Measurements from ENCODE around the gene CDK15. TPM values are rescaled to one million over a fixed set of nuclear protein-coding genes. Genes with fewer than 3 reads are reported as not detected.

The CDK15 gene
- polyA plus RNA-seq, 2 of the 4 experiments (the other 2 are of a cell fraction): not detected

- ChIA-PET POLR2A (no interaction called here), CTCF (interaction anchor here (0.6 to 1.6 kb wide), 5 partner anchors 13 to 623 kb away, joined by 3 to 7 read pairs (median 4); no protein-coding TSS in a partner anchor)
- FAIRE-seq: no peak
- Histone ChIP-seq H3K4me2 (no peak overlapping the region), H3K4me1 (peaks cover 9% of the 10 kb centered on the region), H3K27ac (no peak overlapping the region), H3K4me3 (no peak overlapping the region), H3K9me3 (no peaks in the 10 kb centered on the region)
- DNase-seq (ENCODE audit: low read depth in 1 of 2, low spot score in 1 of 2): no peak
- 80% methylated on average over 4 of the region's 4 CpGs for WGBS (ENCODE audit: missing lambda C conversion rate)
- no peak for ATAC-seq
- TF ChIP-seq BCL3 (IDR thresholded peaks at IDR 0.05) (no peak), RARB (CRISPR knock-in tag; IDR thresholded peaks at IDR 0.05) (no peak), SMC3 (IDR thresholded peaks at IDR 0.05) (no peak), NR3C1 (IDR thresholded peaks at IDR 0.05) (no peak), EHMT2 (IDR thresholded peaks at IDR 0.05; ENCODE audit: low read depth) (no peak), NFE2L2 (conservative IDR thresholded peaks at IDR 0.05; ENCODE audit: low read length) (no peak), RFX5 (IDR thresholded peaks at IDR 0.05) (no peak), E2F6 (IDR thresholded peaks at IDR 0.05; ENCODE audit: borderline replicate concordance, low read depth) (no peak), ESRRA (IDR thresholded peaks at IDR 0.05; ENCODE audit: borderline replicate concordance, low read length) (no peak), RNF2 (IDR thresholded peaks at IDR 0.05; ENCODE audit: borderline replicate concordance, low read depth) (no peak), RAD21 (conservative IDR thresholded peaks at IDR 0.05 in 1 of 2, IDR thresholded peaks at IDR 0.05 in 1 of 2) (no peak), EHF (CRISPR knock-in tag; IDR thresholded peaks at IDR 0.05) (no peak), JUN (IDR thresholded peaks at IDR 0.05) (no peak), ELK1 (IDR thresholded peaks at IDR 0.05; ENCODE audit: low read depth, low read length) (no peak), ZFP36 (IDR thresholded peaks at IDR 0.05; ENCODE audit: borderline replicate concordance, partially characterized antibody) (no peak), HEYL (CRISPR knock-in tag; IDR thresholded peaks at IDR 0.05) (no peak)
Measured at GRCh38 chr2:201854841-201855240, 48.5 kb downstream of the CDK15 start.

- FAIRE-seq: no peak
- TF ChIP-seq FOXS1 (CRISPR knock-in tag; IDR thresholded peaks at IDR 0.05) (no peak), CHD4 (IDR thresholded peaks at IDR 0.05; ENCODE audit: borderline replicate concordance) (no peak), RARB (CRISPR knock-in tag; IDR thresholded peaks at IDR 0.05) (no peak), GATA3 (IDR thresholded peaks at IDR 0.05; ENCODE audit: borderline replicate concordance) (no peak)
- ChIA-PET POLR2A (no interaction called here), CTCF (interaction anchor here (0.6 to 1.6 kb wide), 5 partner anchors 13 to 329 kb away, joined by 3 to 7 read pairs (median 3); no protein-coding TSS in a partner anchor)
- WGBS (ENCODE audit: missing lambda C conversion rate): 54% methylated on average over 3 of the region's 3 CpGs
- H3K27ac ChIP-seq: no peak overlapping the region
- H3K9me3 ChIP-seq: no peaks in the 10 kb centered on the region
- peaks cover 9% of the 10 kb centered on the region for H3K4me1 ChIP-seq
- H3K4me2 ChIP-seq: no peak overlapping the region
- no peak overlapping the region for H3K4me3 ChIP-seq
- DNase-seq (ENCODE audit: low read depth in 1 of 2, low spot score in 1 of 2): no peak
- no peak for ATAC-seq
Measured at GRCh38 chr2:201855356-201855755, 49.0 kb downstream of the CDK15 start.

- CTCF ChIA-PET: interaction anchor here (0.8 to 6.1 kb wide), 4 partner anchors 30 to 323 kb away, joined by 3 to 75 read pairs (median 4); no protein-coding TSS in a partner anchor
- 86% methylated on average over 2 of the region's 2 CpGs for WGBS (ENCODE audit: missing lambda C conversion rate)
- no peak for FAIRE-seq
- Histone ChIP-seq H3K4me3 (no peak overlapping the region), H3K9me3 (no peaks in the 10 kb centered on the region), H3K27ac (no peak overlapping the region), H3K4me2 (no peak overlapping the region), H3K4me1 (peaks cover 9% of the 10 kb centered on the region)
- ATAC-seq: no peak
- no peak for DNase-seq (ENCODE audit: low read depth in 1 of 2, low spot score in 1 of 2)
- TF ChIP-seq PBX3 (IDR thresholded peaks at IDR 0.05) (no peak), ZFP36 (IDR thresholded peaks at IDR 0.05; ENCODE audit: borderline replicate concordance, partially characterized antibody) (no peak), RAD21 (conservative IDR thresholded peaks at IDR 0.05 in 1 of 2, IDR thresholded peaks at IDR 0.05 in 1 of 2) (no peak), RCOR1 (IDR thresholded peaks at IDR 0.05; ENCODE audit: low read depth, low read length) (no peak), JUNB (IDR thresholded peaks at IDR 0.05) (no peak), NPAS2 (CRISPR knock-in tag; IDR thresholded peaks at IDR 0.05; ENCODE audit: borderline replicate concordance) (no peak), POLR2A (IDR thresholded peaks at IDR 0.05; ENCODE audit: low read length) (no peak), POLR2AphosphoS2 (conservative IDR thresholded peaks at IDR 0.05; ENCODE audit: low read length) (no peak), MYC (IDR thresholded peaks at IDR 0.05; ENCODE audit: borderline replicate concordance, low read length) (no peak), HEYL (CRISPR knock-in tag; IDR thresholded peaks at IDR 0.05) (no peak), CHD2 (IDR thresholded peaks at IDR 0.05; ENCODE audit: low read length, partially characterized antibody) (no peak), RARB (CRISPR knock-in tag; IDR thresholded peaks at IDR 0.05) (no peak), BCL3 (IDR thresholded peaks at IDR 0.05) (no peak), ZC3H11A (IDR thresholded peaks at IDR 0.05) (no peak), FOSB (CRISPR knock-in tag; IDR thresholded peaks at IDR 0.05) (no peak), BHLHE40 (IDR thresholded peaks at IDR 0.05; ENCODE audit: low read depth, low read length) (no peak), HOXB5 (CRISPR knock-in tag; IDR thresholded peaks at IDR 0.05) (no peak)
- POLR2A ChIA-PET: no interaction called here
Measured at GRCh38 chr2:201857326-201857725, 51.0 kb downstream of the CDK15 start.

Data from A549 (cell line).